Left colon (tissue), 2 donors: ENCODE measurements around the gene RAP2A. TPM values are rescaled to one million over a fixed set of nuclear protein-coding genes. Genes with fewer than 3 reads are reported as not detected.

Experiments used
- total RNA-seq, 2 donors: library from RNA; stranded (reverse); fragmentation: NEBNext Ultra II Directional; extraction: Animal tissue kit (Norgen Biotek cat#: 25700); gene quantifications; one replicate each; pipeline ENCODE4 v1.2.1, GENCODE V29; 2021
- donor health status: DM: no; HTN: no; CAD: no.
- donor health status: DM: yes; HTN: yes; CAD: no.

The RAP2A gene
- total RNA-seq, 2 donors from 2014 or later = 30.7 to 33.2 TPM

Other genes with a start within 250 kb of the RAP2A start
- gene MBNL2, start 211.8 kb upstream of the RAP2A start, total RNA-seq = 10 to 100 TPM; 31.4 to 50.1 TPM